Smooth muscle cell (in vitro differentiated cells): ENCODE data around the gene TTK. TPM values are rescaled to one million over a fixed set of nuclear protein-coding genes. Genes with fewer than 3 reads are reported as not detected.
"Not testable (repeated sequence)": the region's sequence is repeated elsewhere in the genome, so short reads cannot be mapped to it uniquely, and the experiment has no call there.

Experiments used
- DNase-seq: peaks from one replicate; lab custom pipeline; 2025; ENCODE audit not compliant: unreplicated experiment; lab: John Stamatoyannopoulos, UW
- H2AFZ ChIP-seq: fragments of 200-600 bp; sonication (generic); 2 replicates; pipeline ENCODE4 v1.6.0; 2016; ENCODE audit warnings: antibody characterized with exemption, low read depth, mild to moderate bottlenecking
- H3F3A ChIP-seq: fragments of 200-600 bp; sonication (generic); 2 replicates; pipeline ENCODE4 v1.6.0; 2017; ENCODE audit warnings: antibody characterized with exemption, low read depth
- H3K27ac ChIP-seq: fragments of 200-600 bp; sonication (generic); 2 replicates; pipeline ENCODE4 v1.5.1; 2016; ENCODE audit warnings: low read depth, mild to moderate bottlenecking
- H3K27me3 ChIP-seq: fragments of 200-600 bp; sonication (generic); 2 replicates; pipeline ENCODE4 v1.6.1; 2016; ENCODE audit warnings: low read depth, mild to moderate bottlenecking
- H3K36me3 ChIP-seq: fragments of 200-600 bp; sonication (generic); 2 replicates; pipeline ENCODE4 v1.5.1; 2016; ENCODE audit warnings: low read depth
- H3K4me1 ChIP-seq: fragments of 200-600 bp; sonication (generic); 2 replicates; pipeline ENCODE4 v1.5.1; 2016; ENCODE audit warnings: low read depth
- H3K4me2 ChIP-seq: fragments of 200-600 bp; sonication (generic); 2 replicates; pipeline ENCODE4 v1.6.0; 2016; ENCODE audit warnings: mild to moderate bottlenecking
- H3K4me3 ChIP-seq: fragments of 200-600 bp; sonication (generic); 2 replicates; pipeline ENCODE4 v1.5.1; 2016; ENCODE audit warnings: mild to moderate bottlenecking
- H3K79me2 ChIP-seq: fragments of 200-600 bp; sonication (generic); 2 replicates; pipeline ENCODE4 v1.6.0; 2016; ENCODE audit warnings: low read depth, mild to moderate bottlenecking
- H3K9ac ChIP-seq: fragments of 200-600 bp; sonication (generic); 2 replicates; pipeline ENCODE4 v1.6.0; 2016; ENCODE audit warnings: low read depth
- H3K9me3 ChIP-seq: fragments of 200-600 bp; sonication (generic); replicated peaks from 2 replicates; pipeline ENCODE4 v1.5.1; 2016; ENCODE audit warnings: low read depth
- H4K20me1 ChIP-seq: fragments of 200-600 bp; sonication (generic); 2 replicates; pipeline ENCODE4 v1.6.0; 2016; ENCODE audit warnings: low read depth
- CTCF ChIP-seq: fragments of 200-600 bp; sonication (generic); IDR thresholded peaks from 2 replicates; pipeline ENCODE4 v1.5.1; 2017; ENCODE audit warnings: borderline replicate concordance, mild to moderate bottlenecking, antibody characterized with exemption; ENCODE audit not compliant: insufficient read depth, poor library complexity, severe bottlenecking
- WGBS: methylation state at CpG from one replicate; pipeline ENCODE4 v1.1.7; 2016; ENCODE audit warnings: low lambda C conversion rate; 5-methylcytosine and 5-hydroxymethylcytosine counted together
- polyA plus RNA-seq: library from polyadenylated mRNA; unstranded; fragments of >200 nt; fragmentation: Nextera tagmentation; extraction: Ambion mirVana; gene quantifications from 2 replicates; pipeline ENCODE4 v1.2.1, GENCODE V29; 2016
- total RNA-seq: library from RNA; depleted of rRNA; stranded (reverse); fragments of >200 nt; gene quantifications from 2 replicates; pipeline ENCODE4 v1.2.3, GENCODE V29; 2014

TTK gene
- total and polyA plus RNA-seq, 2 experiments from 2014 or later = 4.9 to 15.3 TPM

- no peak for TF ChIP-seq CTCF
- H3K27ac ChIP-seq = peak overlapping the region; percentile 76
- 15% methylated on average over 4 of the region's 4 CpGs for WGBS
- no peaks in the 10 kb centered on the region for H4K20me1 ChIP-seq
- peak overlapping the region; percentile 65 for H3K4me2 ChIP-seq
- no peak for DNase-seq
- no peaks in the 10 kb centered on the region for H3K27me3 ChIP-seq
- no peaks in the 10 kb centered on the region for H3F3A ChIP-seq
- H3K9me3 ChIP-seq = no peaks in the 10 kb centered on the region
- H2AFZ ChIP-seq = peak overlapping the region; percentile 50
- H3K4me3 ChIP-seq = no peak overlapping the region
- no peaks in the 10 kb centered on the region for H3K79me2 ChIP-seq
- peak overlapping the region; percentile 51 for H3K9ac ChIP-seq
- H3K36me3 ChIP-seq = no peaks in the 10 kb centered on the region
- H3K4me1 ChIP-seq = no peaks in the 10 kb centered on the region
Observed at GRCh38 chr6:80022803-80023202, 18.4 kb downstream of the TTK start.

- H4K20me1 ChIP-seq = no peaks in the 10 kb centered on the region
- H3K36me3 ChIP-seq = no peaks in the 10 kb centered on the region
- H3K9ac ChIP-seq = no peak overlapping the region
- H3K79me2 ChIP-seq = no peaks in the 10 kb centered on the region
- 67% methylated on average over 3 of the region's 3 CpGs for WGBS
- no peak overlapping the region for H3K4me2 ChIP-seq
- no peak for DNase-seq
- H3F3A ChIP-seq = no peaks in the 10 kb centered on the region
- no peak for TF ChIP-seq CTCF
- no peaks in the 10 kb centered on the region for H3K27me3 ChIP-seq
- no peak overlapping the region for H3K4me3 ChIP-seq
- no peak overlapping the region for H2AFZ ChIP-seq
- no peaks in the 10 kb centered on the region for H3K9me3 ChIP-seq
- no peak overlapping the region for H3K27ac ChIP-seq
- no peaks in the 10 kb centered on the region for H3K4me1 ChIP-seq
Observed at GRCh38 chr6:80028589-80028988, 24.1 kb downstream of the TTK start.

GRCh38 chr6:80029470-80029869 lies 25.0 kb downstream of the TTK start:
- no peak overlapping the region for H3K9ac ChIP-seq
- no peak for TF ChIP-seq CTCF
- H3F3A ChIP-seq = no peaks in the 10 kb centered on the region
- H3K27me3 ChIP-seq = no peaks in the 10 kb centered on the region
- H3K4me2 ChIP-seq = no peak overlapping the region
- H3K79me2 ChIP-seq = no peaks in the 10 kb centered on the region
- no peaks in the 10 kb centered on the region for H3K9me3 ChIP-seq
- no peak for DNase-seq
- no peak overlapping the region for H3K27ac ChIP-seq
- H3K36me3 ChIP-seq = no peaks in the 10 kb centered on the region
- H2AFZ ChIP-seq = no peak overlapping the region
- H3K4me1 ChIP-seq = no peaks in the 10 kb centered on the region
- H3K4me3 ChIP-seq = no peak overlapping the region
- WGBS = 96% methylated on average over 3 of the region's 3 CpGs
- H4K20me1 ChIP-seq = no peaks in the 10 kb centered on the region

- H3K27ac ChIP-seq, H3K36me3 ChIP-seq, H3K4me3 ChIP-seq, H3K4me2 ChIP-seq, DNase-seq, H3K9me3 ChIP-seq, H2AFZ ChIP-seq, H4K20me1 ChIP-seq, H3K9ac ChIP-seq, H3K4me1 ChIP-seq, H3K27me3 ChIP-seq, H3K79me2 ChIP-seq, H3F3A ChIP-seq: not testable (repeated sequence)
- 99% methylated on average over 3 of the region's 3 CpGs for WGBS
Observed at GRCh38 chr6:80048220-80048619, 43.8 kb downstream of the TTK start.
